ENCODE results near the gene KAT8.

The KAT8 gene

DNA sequence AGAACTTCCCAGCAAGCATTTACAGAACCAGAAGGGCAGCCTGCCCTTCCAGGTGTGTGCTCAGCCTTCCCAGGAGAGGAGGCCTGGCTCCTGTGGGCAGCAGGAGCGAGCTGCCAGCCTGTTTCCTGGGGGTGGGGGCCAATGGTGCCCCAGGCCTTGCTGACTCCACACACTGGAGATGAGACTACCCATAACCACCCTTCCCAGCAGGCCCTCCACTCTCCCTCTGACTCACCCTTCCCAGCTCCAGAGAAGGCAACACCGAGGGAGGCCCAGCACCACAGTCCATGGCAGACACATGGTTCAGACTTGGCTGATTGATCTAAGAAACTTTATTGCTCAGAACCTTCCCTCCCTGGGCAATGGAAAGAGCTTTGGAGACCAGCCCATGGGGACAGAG is 26.9 kb upstream of the KAT8 start:
- TF ChIP-seq IKZF3 (tag by site-specific recombination; IDR thresholded peaks at IDR 0.05) (no peak), YY2 (tag by site-specific recombination; IDR thresholded peaks at IDR 0.05) (no peak), GLIS1 (tag by site-specific recombination; IDR thresholded peaks at IDR 0.05) (peak; percentile 27; the same call in 1 of the 2 replicates), ZNF600 (tag by site-specific recombination; IDR thresholded peaks at IDR 0.05) (peak; percentile 68; the same call in 1 of the 2 replicates), SP7 (tag by site-specific recombination; IDR thresholded peaks at IDR 0.05) (peak; percentile 17; the same call in 1 of the 2 replicates), ZNF433 (tag by site-specific recombination; IDR thresholded peaks at IDR 0.05; ENCODE audit: low read depth) (no peak), WT1 (tag by site-specific recombination; IDR thresholded peaks at IDR 0.05) (no peak), GLIS2 (tag by site-specific recombination; IDR thresholded peaks at IDR 0.05) (0 out of 2 replicates have a peak, but pooled peaks have one; percentile 28), ZNF629 (tag by site-specific recombination; IDR thresholded peaks at IDR 0.05) (no peak), ZIC2 (tag by site-specific recombination; IDR thresholded peaks at IDR 0.05) (peak; percentile 79), ZNF76 (tag by site-specific recombination; IDR thresholded peaks at IDR 0.05; ENCODE audit: borderline replicate concordance, low read depth) (peak; percentile 85)
- TF ChIP-seq, protein P1, sequence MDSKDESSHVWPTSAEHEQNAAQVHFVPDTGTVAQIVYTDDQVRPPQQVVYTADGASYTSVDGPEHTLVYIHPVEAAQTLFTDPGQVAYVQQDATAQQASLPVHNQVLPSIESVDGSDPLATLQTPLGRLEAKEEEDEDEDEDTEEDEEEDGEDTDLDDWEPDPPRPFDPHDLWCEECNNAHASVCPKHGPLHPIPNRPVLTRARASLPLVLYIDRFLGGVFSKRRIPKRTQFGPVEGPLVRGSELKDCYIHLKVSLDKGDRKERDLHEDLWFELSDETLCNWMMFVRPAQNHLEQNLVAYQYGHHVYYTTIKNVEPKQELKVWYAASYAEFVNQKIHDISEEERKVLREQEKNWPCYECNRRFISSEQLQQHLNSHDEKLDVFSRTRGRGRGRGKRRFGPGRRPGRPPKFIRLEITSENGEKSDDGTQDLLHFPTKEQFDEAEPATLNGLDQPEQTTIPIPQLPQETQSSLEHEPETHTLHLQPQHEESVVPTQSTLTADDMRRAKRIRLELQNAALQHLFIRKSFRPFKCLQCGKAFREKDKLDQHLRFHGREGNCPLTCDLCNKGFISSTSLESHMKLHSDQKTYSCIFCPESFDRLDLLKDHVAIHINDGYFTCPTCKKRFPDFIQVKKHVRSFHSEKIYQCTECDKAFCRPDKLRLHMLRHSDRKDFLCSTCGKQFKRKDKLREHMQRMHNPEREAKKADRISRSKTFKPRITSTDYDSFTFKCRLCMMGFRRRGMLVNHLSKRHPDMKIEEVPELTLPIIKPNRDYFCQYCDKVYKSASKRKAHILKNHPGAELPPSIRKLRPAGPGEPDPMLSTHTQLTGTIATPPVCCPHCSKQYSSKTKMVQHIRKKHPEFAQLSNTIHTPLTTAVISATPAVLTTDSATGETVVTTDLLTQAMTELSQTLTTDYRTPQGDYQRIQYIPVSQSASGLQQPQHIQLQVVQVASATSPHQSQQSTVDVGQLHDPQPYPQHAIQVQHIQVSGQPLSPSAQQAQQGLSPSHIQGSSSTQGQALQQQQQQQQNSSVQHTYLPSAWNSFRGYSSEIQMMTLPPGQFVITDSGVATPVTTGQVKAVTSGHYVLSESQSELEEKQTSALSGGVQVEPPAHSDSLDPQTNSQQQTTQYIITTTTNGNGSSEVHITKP (tag by site-specific recombination; IDR thresholded peaks at IDR 0.05), result peak; percentile 48
- TF ChIP-seq, protein P2, sequence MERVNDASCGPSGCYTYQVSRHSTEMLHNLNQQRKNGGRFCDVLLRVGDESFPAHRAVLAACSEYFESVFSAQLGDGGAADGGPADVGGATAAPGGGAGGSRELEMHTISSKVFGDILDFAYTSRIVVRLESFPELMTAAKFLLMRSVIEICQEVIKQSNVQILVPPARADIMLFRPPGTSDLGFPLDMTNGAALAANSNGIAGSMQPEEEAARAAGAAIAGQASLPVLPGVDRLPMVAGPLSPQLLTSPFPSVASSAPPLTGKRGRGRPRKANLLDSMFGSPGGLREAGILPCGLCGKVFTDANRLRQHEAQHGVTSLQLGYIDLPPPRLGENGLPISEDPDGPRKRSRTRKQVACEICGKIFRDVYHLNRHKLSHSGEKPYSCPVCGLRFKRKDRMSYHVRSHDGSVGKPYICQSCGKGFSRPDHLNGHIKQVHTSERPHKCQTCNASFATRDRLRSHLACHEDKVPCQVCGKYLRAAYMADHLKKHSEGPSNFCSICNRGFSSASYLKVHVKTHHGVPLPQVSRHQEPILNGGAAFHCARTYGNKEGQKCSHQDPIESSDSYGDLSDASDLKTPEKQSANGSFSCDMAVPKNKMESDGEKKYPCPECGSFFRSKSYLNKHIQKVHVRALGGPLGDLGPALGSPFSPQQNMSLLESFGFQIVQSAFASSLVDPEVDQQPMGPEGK (tag by site-specific recombination; IDR thresholded peaks at IDR 0.05), result peak; percentile 60; the same call in 1 of the 2 replicates
- TF ChIP-seq, protein P3, sequence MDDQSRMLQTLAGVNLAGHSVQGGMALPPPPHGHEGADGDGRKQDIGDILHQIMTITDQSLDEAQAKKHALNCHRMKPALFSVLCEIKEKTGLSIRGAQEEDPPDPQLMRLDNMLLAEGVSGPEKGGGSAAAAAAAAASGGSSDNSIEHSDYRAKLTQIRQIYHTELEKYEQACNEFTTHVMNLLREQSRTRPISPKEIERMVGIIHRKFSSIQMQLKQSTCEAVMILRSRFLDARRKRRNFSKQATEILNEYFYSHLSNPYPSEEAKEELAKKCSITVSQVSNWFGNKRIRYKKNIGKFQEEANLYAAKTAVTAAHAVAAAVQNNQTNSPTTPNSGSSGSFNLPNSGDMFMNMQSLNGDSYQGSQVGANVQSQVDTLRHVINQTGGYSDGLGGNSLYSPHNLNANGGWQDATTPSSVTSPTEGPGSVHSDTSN (CRISPR knock-in tag; IDR thresholded peaks at IDR 0.05), result no peak
- TF ChIP-seq, protein P4, sequence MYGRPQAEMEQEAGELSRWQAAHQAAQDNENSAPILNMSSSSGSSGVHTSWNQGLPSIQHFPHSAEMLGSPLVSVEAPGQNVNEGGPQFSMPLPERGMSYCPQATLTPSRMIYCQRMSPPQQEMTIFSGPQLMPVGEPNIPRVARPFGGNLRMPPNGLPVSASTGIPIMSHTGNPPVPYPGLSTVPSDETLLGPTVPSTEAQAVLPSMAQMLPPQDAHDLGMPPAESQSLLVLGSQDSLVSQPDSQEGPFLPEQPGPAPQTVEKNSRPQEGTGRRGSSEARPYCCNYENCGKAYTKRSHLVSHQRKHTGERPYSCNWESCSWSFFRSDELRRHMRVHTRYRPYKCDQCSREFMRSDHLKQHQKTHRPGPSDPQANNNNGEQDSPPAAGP (tag by site-specific recombination; IDR thresholded peaks at IDR 0.05), result peak; percentile 84
- ChIA-PET POLR2A (interaction anchor here (1.1 to 2.0 kb wide), 2 partner anchors 27 to 52 kb away, joined by 3 to 5 read pairs; partner anchors contain the start of gene KAT8), CTCF (no interaction called here)
- H3K4me1 ChIP-seq (ENCODE audit: control insufficient read depth, insufficient read depth, low read length), result peaks cover 3% of the 10 kb centered on the region; the same call in 1 of the 2 replicates
- no peak overlapping the region for H3K4me3 ChIP-seq (ENCODE audit: low read depth, low read length)
- H3K36me3 ChIP-seq (ENCODE audit: control insufficient read depth in 2 of 2, insufficient read depth in 1 of 2, low read length in 2 of 2), result peaks cover 0 to 42% of the 10 kb centered on the region in 2 experiments; a peak in 2 of 3 replicates
- H3K27ac ChIP-seq (ENCODE audit: extremely low read depth, low read depth, low read length), result no peak overlapping the region
- H3K9me3 ChIP-seq (ENCODE audit: control insufficient read depth, insufficient read depth, low read depth, low read length), result no peaks in the 10 kb centered on the region

DNA sequence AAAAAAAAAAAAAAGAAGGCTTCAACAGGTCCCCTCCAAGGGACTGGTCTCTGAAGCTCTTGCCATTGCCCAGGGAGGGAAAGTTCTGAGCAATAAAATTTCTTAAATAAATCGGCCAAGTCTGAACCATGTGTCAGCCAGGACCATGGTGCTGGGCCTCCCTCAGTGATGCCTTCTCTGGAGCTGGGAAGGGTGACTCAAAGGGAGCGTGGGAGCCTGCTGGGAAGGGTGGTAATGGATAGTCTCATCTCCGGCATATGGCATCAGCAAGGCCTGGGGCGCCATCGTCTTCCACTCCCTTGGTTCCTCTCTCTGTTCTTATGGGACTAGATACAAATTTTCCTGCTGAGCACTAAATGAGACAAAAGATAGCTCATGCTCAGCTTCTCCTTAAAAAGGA is 25.1 kb upstream of the KAT8 start:
- CTCF ChIA-PET, result interaction anchor here (0.7 to 0.8 kb wide), 3 partner anchors 10 to 107 kb away, joined by 3 to 9 read pairs (median 3); partner anchors contain the start of gene HSD3B7
- no peak overlapping the region for H3K4me3 ChIP-seq (ENCODE audit: low read depth, low read length)
- TF ChIP-seq ZNF792 (tag by site-specific recombination; IDR thresholded peaks at IDR 0.05) (no peak), SCRT2 (tag by site-specific recombination; IDR thresholded peaks at IDR 0.05) (peak; percentile 51; the same call in 1 of the 2 replicates)
- peaks cover 0 to 34% of the 10 kb centered on the region in 2 experiments; a peak in 2 of 3 replicates for H3K36me3 ChIP-seq (ENCODE audit: control insufficient read depth in 2 of 2, insufficient read depth in 1 of 2, low read length in 2 of 2)
- peaks cover 3% of the 10 kb centered on the region; the same call in 1 of the 2 replicates for H3K4me1 ChIP-seq (ENCODE audit: control insufficient read depth, insufficient read depth, low read length)
- H3K27ac ChIP-seq (ENCODE audit: extremely low read depth, low read depth, low read length), result no peak overlapping the region
- H3K9me3 ChIP-seq (ENCODE audit: control insufficient read depth, insufficient read depth, low read depth, low read length), result no peaks in the 10 kb centered on the region
- POLR2A ChIA-PET, result interaction anchor here (0.6 to 4.0 kb wide), 9 partner anchors 8 to 1268 kb away, joined by 3 to 26 read pairs (median 5); partner anchors contain the start of genes FUS, KAT8, STX4 and ZNF646

Measured in HEK293 (cell line).